ENCODE measurements around the gene ARRDC5. TPM values are rescaled to one million over a fixed set of nuclear protein-coding genes. Genes with fewer than 3 reads are reported as not detected.
A peak's percentile ranks its signal among the peaks of the same experiment; 100 is the strongest.
"Not testable (repeated sequence)": the region's sequence is repeated elsewhere in the genome, so short reads cannot be mapped to it uniquely, and the experiment has no call there.

Gene ARRDC5
- polyA plus RNA-seq, 6 donors from 2014 or later, result 1.9 to 3.7 (median 2.5) TPM

DNA sequence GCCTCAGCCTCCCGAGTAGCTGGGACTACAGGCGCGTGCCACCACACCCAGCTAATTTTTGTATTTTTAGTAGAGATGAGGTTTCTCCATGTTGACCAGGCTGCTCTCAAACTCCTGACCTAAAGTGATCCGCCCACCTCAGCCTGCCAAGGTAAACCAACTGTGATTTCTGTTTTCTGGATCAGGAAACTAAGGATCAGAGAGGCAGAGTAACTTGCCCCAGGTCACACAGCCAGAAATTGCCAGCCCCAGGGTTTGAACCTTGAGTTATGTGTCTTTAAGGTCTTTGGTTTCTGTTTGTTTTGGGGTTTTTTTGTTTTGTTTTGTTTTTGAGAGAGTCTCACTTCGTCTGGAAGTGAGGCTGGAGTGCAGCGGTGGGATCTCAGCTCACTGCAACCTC lies 31.0 kb downstream of the ARRDC5 start:
- no peak overlapping the region for H3K27ac Mint-ChIP-seq
- DNase-seq (no peak), ATAC-seq (ENCODE audit: low read depth in 2 of 2) (no peak)
- peaks cover 6 to 24% (median 12%) of the 10 kb centered on the region in 3 donors for H3K4me1 Mint-ChIP-seq
- no peaks in the 10 kb centered on the region for H3K36me3 Mint-ChIP-seq
- H3K4me3 Mint-ChIP-seq, result no peak overlapping the region
- H3K27me3 Mint-ChIP-seq, result no peaks in the 10 kb centered on the region
- H3K9me3 Mint-ChIP-seq, result no peaks in the 10 kb centered on the region

DNA sequence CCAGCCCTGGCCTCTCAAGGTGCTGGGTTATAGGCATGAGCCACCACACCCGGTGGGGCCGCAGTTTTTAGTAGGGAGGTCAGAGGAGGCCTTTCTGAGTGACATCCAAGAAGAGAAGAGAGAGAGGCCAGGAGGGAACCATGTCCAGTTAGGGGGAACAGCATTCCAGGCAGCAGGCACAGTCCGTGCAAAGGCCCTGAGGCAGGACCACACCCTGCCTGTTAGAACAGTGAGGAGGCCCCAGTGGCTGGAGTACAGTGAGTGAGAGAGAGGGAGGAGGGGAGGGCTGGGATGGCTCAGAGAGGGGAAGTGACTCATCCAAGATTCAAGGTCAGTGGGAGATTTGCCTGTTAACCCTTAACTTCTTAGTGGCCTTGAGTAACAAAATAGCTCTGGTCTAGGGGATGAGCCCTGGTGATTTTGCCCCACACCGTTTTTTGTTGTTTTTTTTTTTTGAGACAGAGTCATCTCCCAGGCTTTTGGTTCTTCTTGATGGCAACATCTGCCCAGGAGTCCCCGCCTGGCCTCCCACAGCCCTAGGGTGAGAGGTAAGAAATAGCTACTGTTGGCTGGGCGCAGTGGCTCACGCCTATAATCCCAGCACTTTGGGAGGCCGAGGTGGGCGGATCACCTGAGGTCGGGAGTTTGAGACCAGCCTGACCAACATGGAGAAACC lies 32.5 kb downstream of the ARRDC5 start:
- Mint-ChIP-seq H3K27ac (peak overlapping the region in 2 of 6 donors; percentile 70 to 82), H3K4me1 (peaks cover 3 to 31% (median 14%) of the 10 kb centered on the region in 3 donors), H3K9me3 (no peaks in the 10 kb centered on the region), H3K36me3 (no peaks in the 10 kb centered on the region), H3K4me3 (peak overlapping the region in 2 of 8 donors; percentile 35 to 44), H3K27me3 (no peaks in the 10 kb centered on the region)
- ATAC-seq (ENCODE audit: low read depth in 2 of 2) (no peak), DNase-seq (no peak)

DNA sequence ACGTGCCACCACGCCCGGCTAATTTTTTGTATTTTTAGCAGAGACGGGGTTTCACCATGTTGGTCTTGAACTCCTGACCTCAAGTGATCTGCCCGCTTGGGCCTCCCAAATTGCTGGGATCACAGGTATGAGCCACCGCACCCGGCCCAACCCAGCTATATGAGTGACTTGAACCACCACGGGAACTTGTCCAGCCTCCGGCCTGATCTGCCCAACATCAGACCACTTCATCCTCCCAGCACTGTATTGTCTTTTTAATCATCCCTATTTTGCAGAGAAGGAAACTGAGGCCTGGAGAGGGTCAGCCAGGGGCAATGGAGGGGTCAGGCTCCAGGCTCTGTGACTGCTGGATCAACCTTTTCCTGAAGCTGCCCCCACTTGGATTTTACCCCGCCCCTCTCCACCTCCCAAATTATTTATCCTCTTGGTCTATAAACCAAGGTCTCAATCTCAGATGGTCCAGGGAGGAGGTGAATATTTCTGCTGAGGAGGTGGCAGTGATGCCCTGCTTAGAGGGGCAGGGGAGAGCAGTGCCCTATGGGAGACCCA lies 34.3 kb downstream of the ARRDC5 start:
- no peak for DNase-seq
- peak overlapping the region in 5 of 6 donors; percentile 61 to 93 (median 84) for H3K27ac Mint-ChIP-seq
- H3K4me3 Mint-ChIP-seq, result peak overlapping the region; percentile 79 to 93 (median 89)
- H3K36me3 Mint-ChIP-seq, result no peaks in the 10 kb centered on the region
- no peaks in the 10 kb centered on the region for H3K9me3 Mint-ChIP-seq
- H3K27me3 Mint-ChIP-seq, result no peaks in the 10 kb centered on the region
- H3K4me1 Mint-ChIP-seq, result peaks cover 10 to 42% (median 27%) of the 10 kb centered on the region in 3 donors
- no peak for ATAC-seq (ENCODE audit: low read depth in 2 of 2)

DNA sequence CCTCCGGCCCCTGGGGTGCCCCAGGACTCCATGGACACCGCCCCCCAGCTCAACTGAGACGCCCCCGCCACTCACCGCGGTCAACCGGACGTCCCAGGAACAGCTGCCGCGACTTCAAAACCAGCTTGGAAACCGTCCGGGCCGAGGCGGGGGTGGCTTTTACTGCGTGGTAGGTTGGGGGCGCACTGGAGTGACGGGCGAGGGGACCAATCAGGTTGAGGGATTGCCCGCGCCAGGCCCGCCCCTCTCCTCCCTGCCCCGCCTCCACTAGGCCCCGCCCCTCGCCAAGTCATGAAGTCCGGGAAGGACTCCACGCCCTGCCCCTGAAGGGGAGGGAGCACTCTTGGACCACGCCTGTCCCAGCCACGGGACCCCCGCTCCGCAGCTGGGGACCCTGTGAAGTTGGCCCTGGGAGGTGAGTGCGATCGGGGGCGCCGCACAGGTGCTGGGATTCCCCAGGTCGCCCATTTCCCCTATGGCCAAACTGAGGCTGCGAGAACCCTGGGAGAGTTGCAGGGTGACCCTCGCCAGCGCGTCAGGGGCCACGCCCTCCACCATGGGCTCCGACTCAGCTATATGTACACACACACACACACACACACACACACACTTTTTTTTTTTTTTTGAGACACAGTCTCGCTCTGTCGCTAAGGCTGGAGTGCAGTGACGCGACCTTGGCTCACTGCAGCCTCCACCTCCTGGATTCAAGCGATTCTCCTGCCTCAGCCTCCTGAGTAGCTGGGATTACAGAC lies 35.0 kb downstream of the ARRDC5 start, which contains the start of gene PLIN3:
TSS of gene PLIN3 (minus strand) at position 134 of the 752 bp plus-strand sequence. CDS start 6,273 bp downstream, outside the sequence.
- peak; percentile 86 to 87 for ATAC-seq (ENCODE audit: low read depth in 2 of 2)
- peak; percentile 81 for DNase-seq
- Mint-ChIP-seq H3K36me3 (no peaks in the 10 kb centered on the region), H3K27ac (peak within 1 kb of the TSS; percentile 77 to 93 (median 84)), H3K9me3 (no peaks in the 10 kb centered on the region), H3K4me3 (peak within 1 kb of the TSS; percentile 79 to 93 (median 89)), H3K4me1 (peaks cover 9 to 46% (median 25%) of the 10 kb centered on the region in 3 donors), H3K27me3 (no peaks in the 10 kb centered on the region)

DNA sequence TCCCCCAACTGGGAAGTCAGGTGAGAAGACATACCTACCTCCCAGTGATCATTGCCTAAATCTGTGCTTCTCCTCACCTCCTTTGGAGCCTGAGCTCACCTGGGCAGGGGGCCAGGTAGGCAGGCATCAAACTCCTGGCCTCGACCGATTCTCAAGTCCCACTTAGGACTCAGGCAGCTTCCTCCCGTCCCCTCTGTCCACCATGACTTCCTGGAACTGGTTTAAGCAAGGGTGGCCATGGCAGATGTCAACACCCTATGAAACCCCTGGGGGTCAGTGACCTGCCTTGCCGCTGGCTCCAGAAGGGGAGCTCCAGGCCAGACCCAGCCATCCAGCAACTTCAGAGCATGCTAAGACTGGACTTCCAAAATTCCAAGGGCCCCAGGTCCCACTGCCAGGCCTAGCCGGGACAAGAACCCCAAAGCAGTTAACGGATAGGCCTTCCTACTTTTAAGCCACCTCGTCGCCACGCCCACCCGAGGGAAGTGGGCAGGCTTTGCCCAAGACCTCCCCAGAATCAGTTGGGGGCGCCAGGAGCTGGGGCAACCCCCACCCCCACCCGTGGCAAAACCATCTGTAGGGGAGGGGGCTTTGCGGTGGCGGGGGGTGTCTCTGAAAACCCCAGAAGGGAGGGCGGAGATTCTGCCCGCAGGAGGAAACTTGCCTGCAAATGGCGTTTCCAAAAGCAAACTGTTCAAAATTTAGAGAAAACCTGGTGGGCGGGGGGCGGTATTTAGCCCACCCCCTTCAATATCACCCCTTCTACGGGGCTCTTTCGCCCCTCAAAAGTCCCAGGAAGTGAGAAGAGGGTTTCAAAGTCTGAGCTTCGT lies 35.9 kb downstream of the ARRDC5 start:
- no peaks in the 10 kb centered on the region for H3K27me3 Mint-ChIP-seq
- no peaks in the 10 kb centered on the region for H3K9me3 Mint-ChIP-seq
- DNase-seq (peak; percentile 39), ATAC-seq (ENCODE audit: low read depth in 2 of 2) (peak; percentile 19 to 24)
- peak overlapping the region; percentile 51 to 84 (median 78) for H3K27ac Mint-ChIP-seq
- H3K36me3 Mint-ChIP-seq, result no peaks in the 10 kb centered on the region
- peak overlapping the region; percentile 79 to 93 (median 89) for H3K4me3 Mint-ChIP-seq
- H3K4me1 Mint-ChIP-seq, result peaks cover 7 to 42% (median 21%) of the 10 kb centered on the region in 3 donors

DNA sequence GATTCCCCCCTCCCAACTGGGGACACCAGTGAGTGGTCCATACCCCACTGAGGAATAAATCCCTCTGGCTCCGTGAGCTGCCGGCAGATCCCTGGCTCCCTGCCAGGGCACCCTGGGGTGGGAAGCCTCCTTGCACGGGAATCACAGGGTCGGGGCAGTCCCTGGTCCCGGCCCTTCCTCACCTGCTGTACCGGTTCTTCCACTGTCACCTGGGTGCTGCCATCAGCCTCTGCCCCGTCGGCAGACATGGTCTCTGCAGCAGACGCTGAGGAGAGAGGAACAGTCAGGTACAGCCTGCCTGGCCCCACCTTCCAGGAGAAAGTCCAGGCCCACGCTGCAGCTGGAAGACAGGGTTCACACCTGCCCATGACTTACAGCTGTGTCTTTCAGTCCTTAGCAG lies 41.5 kb downstream of the ARRDC5 start:
- no peak for ATAC-seq (ENCODE audit: low read depth in 2 of 2)
- no peaks in the 10 kb centered on the region for H3K36me3 Mint-ChIP-seq
- H3K27ac Mint-ChIP-seq, result no peak overlapping the region
- no peak overlapping the region for H3K4me3 Mint-ChIP-seq
- DNase-seq, result no peak
- no peaks in the 10 kb centered on the region for H3K27me3 Mint-ChIP-seq
- peaks cover 7 to 27% (median 13%) of the 10 kb centered on the region in 3 donors for H3K4me1 Mint-ChIP-seq
- no peaks in the 10 kb centered on the region for H3K9me3 Mint-ChIP-seq

DNA sequence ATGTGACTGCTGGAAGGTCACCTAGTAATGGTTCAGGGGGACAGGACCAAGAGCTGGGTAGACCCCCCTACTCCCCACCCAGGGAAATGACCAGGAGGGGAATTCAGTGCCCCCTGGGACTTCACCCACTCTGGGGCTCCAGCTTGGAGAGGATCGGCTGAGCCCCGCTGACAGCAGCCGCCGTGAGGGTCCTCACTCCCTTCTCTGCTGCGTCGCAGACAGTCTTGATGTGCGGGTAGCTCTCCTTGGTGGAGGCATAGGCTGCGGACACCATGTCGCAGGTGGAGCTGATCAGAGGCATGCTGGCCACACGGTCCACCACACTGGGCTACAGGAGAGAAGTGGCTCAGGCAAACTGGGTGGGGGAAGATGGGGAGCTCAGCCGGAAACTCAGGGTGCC lies 43.0 kb downstream of the ARRDC5 start:
- peaks cover 6 to 19% (median 11%) of the 10 kb centered on the region in 3 donors for H3K4me1 Mint-ChIP-seq
- ATAC-seq (ENCODE audit: low read depth in 2 of 2), result no peak
- H3K27me3 Mint-ChIP-seq, result no peaks in the 10 kb centered on the region
- DNase-seq, result no peak
- no peak overlapping the region for H3K27ac Mint-ChIP-seq
- H3K9me3 Mint-ChIP-seq, result no peaks in the 10 kb centered on the region
- no peaks in the 10 kb centered on the region for H3K36me3 Mint-ChIP-seq
- no peak overlapping the region for H3K4me3 Mint-ChIP-seq

DNA sequence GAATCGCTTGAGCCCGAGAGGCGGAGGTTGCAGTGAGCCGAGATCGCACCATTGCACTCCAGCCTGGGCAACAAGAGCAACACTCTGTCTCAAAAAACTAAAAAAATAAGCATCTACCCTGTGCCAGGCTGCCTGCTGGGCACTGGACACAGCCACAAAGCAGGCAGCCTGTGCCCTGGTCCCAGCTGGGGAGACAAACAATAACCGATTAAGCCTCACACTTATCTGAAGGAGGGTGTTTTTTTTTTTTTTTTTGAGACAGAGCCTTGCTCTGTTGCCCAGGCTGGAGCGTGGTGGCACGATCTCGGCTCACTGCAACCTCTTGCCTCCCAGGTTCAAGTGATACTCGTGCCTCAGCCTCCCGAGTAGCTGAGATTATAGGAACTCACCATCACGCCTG lies 46.2 kb downstream of the ARRDC5 start:
- not testable (repeated sequence) for ATAC-seq (ENCODE audit: low read depth in 2 of 2)

DNA sequence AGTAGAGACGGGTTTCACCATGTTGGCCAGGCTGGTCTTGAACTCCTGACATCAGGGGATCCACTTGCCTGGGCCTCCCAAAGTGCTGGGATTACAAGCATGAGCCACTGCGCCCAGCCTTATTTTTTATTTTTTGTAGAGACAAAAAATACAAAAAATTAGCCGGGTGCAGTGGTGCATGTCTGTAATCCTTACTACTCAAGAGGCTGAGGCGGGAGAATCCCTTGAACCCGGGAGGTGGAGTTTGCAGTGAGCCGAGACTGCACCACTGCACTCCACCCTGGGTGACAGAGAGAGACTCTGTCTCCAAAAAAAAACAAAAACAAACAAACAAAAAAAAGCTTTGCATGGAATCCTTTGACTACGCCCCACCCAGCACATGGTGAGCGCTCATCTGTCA lies 49.2 kb downstream of the ARRDC5 start:
- not testable (repeated sequence) for H3K27me3 Mint-ChIP-seq; H3K36me3 Mint-ChIP-seq; H3K27ac Mint-ChIP-seq; H3K4me3 Mint-ChIP-seq; ATAC-seq (ENCODE audit: low read depth in 2 of 2); H3K9me3 Mint-ChIP-seq; DNase-seq
- peaks cover 10 to 13% (median 11%) of the 10 kb centered on the region in 3 donors for H3K4me1 Mint-ChIP-seq

More for the DNA sequence above, 46.2 kb downstream of the ARRDC5 start:
- not testable (repeated sequence) for H3K4me3 Mint-ChIP-seq, H3K36me3 Mint-ChIP-seq, DNase-seq, H3K27me3 Mint-ChIP-seq, H3K9me3 Mint-ChIP-seq, H3K4me1 Mint-ChIP-seq
- peak overlapping the region in 1 of 6 donors; percentile 15 for H3K27ac Mint-ChIP-seq

DNA sequence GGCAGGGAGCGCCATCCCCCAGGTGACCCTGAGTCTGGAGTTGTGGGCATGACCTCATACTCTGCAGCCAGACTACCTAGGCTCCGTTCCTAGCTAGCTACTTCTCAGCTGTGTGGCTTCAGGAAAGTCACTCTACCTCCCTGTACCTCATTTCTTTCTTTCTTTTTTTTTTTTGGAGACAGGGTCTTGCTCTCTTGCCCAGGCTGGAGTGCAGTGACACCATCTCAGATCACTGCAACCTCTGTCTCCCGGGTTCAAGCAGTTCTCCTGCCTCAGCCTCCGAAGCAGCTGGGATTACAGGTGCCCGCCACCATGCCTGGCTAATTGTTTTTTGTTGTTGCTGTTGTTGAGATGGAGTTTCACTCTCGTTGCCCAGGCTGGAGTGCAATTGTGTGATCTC lies 50.2 kb downstream of the ARRDC5 start:
- ATAC-seq (ENCODE audit: low read depth in 2 of 2), result no peak
- no peak overlapping the region for H3K4me3 Mint-ChIP-seq
- H3K27ac Mint-ChIP-seq, result peak overlapping the region in 1 of 6 donors; percentile 72

DNA sequence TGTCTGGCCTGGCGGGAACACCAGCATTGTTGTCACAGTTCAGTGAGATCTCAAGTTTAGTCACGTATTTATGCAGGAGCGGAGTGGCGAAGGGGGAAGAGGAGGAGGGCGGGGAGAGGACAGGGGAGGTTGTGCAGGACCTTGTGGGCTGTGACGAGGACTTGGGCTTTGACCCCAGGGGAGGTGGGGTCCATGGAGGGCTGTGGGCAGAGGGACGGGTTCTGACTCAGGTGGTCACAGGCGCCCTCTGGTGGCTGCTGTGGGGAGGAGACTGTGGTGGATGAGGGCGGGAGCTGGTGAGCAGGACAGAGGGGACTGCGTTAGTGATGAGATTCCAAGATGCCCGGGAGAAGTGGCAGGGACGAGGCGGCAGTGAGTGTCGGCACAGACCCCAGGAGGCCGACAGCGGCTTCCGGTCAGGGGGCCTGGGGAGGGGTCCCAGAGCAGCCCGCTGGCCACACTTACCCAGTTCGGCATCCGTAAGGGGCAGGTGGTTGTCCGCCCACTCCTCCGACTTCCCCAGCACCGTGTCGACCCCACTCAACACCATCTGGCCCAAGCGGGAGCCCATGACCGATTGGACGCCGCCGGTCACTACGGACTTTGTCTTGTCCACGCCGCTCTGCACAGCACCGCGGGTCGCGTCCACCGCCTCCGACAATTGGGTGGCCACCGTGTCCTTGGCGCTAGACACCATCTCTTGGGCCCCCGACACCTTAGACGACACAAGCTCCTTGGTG lies 51.0 kb downstream of the ARRDC5 start:
- peak; percentile 90 to 95 for ATAC-seq (ENCODE audit: low read depth in 2 of 2)
- Mint-ChIP-seq H3K4me1 (peaks cover 10 to 13% (median 11%) of the 10 kb centered on the region in 3 donors), H3K27me3 (no peaks in the 10 kb centered on the region), H3K9me3 (no peaks in the 10 kb centered on the region), H3K4me3 (no peak overlapping the region), H3K27ac (peak overlapping the region in 3 of 6 donors; percentile 66 to 95 (median 78)), H3K36me3 (peaks cover 0 to 8% of the 10 kb centered on the region in 2 donors)
- peak; percentile 70 for DNase-seq

More for the DNA sequence above, 50.2 kb downstream of the ARRDC5 start:
- Mint-ChIP-seq H3K9me3 (no peaks in the 10 kb centered on the region), H3K27me3 (no peaks in the 10 kb centered on the region), H3K36me3 (peaks cover 0 to 8% of the 10 kb centered on the region in 2 donors), H3K4me1 (peaks cover 10 to 13% (median 11%) of the 10 kb centered on the region in 3 donors)
- DNase-seq, result no peak

DNA sequence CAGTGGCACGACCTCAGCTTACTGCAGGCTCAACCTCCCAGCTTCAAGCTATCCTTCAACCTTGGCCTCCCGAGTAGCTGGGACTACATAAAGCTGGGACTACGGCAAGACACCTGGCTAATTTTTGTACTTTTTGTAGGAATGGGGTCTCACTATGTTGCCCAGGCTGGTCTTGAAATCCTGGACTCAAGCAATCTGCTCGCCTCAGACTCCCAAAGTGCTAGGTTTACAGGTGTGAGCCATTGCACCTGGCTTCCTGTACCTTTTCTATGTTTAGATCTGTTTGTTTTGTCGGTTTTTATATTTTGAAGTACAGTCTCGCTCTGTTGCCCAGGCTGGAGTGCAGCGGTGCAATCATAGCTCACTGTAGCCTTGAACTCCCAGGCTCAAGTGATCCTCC lies 53.7 kb downstream of the ARRDC5 start:
- H3K4me3 Mint-ChIP-seq, result no peak overlapping the region
- no peak for ATAC-seq (ENCODE audit: low read depth in 2 of 2)
- H3K27me3 Mint-ChIP-seq, result no peaks in the 10 kb centered on the region
- DNase-seq, result no peak
- H3K4me1 Mint-ChIP-seq, result peaks cover 10 to 13% (median 11%) of the 10 kb centered on the region in 3 donors
- peak overlapping the region in 3 of 6 donors; percentile 28 to 78 (median 31) for H3K27ac Mint-ChIP-seq
- H3K36me3 Mint-ChIP-seq, result peaks cover 0 to 8% of the 10 kb centered on the region in 2 donors
- no peaks in the 10 kb centered on the region for H3K9me3 Mint-ChIP-seq
